Suprapubic skin (tissue), 3 donors: ENCODE measurements around the gene TBATA.

ENCODE experiments used
- POLR2A ChIP-seq, 2 donors: fragments of 450-650 bp; IDR thresholded peaks; one replicate each; pipeline ENCODE4 v1.6.1; 2017; ENCODE audit warnings: antibody characterized with exemption in 2 of 2, mild to moderate bottlenecking in 2 of 2, moderate library complexity in 2 of 2
- TF ChIP-seq, protein P1 (sequence below), 2 donors: fragments of 200-600 bp in 1 of 2; fragments of 450-650 bp in 1 of 2; sonication (generic) in 1 of 2; IDR thresholded peaks; one replicate each; pipeline ENCODE4 v1.5.1; 2016 to 2019; ENCODE audit warnings: antibody characterized with exemption in 2 of 2, mild to moderate bottlenecking in 1 of 2, moderate library complexity in 1 of 2

DNA sequence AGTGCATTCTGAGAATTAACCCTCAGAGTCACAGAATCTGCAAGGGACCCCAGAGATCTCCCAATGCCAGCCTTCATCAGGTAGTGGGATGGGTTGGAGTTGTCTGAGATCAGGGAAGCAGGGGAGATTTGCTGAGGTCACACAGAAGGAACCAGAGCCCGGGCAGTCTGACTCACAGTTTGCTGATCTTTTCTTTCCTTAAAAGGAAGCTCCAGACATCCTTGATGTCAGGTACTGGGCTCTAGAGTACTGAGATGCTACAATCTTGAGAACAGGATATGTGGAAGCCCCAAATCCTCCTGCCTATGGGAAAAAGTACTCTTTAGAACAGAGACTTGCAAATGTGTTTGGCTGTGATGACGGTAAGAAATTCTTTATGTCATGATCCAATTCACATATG, 706 bp downstream of the TBATA start:
- TF ChIP-seq, protein P1, sequence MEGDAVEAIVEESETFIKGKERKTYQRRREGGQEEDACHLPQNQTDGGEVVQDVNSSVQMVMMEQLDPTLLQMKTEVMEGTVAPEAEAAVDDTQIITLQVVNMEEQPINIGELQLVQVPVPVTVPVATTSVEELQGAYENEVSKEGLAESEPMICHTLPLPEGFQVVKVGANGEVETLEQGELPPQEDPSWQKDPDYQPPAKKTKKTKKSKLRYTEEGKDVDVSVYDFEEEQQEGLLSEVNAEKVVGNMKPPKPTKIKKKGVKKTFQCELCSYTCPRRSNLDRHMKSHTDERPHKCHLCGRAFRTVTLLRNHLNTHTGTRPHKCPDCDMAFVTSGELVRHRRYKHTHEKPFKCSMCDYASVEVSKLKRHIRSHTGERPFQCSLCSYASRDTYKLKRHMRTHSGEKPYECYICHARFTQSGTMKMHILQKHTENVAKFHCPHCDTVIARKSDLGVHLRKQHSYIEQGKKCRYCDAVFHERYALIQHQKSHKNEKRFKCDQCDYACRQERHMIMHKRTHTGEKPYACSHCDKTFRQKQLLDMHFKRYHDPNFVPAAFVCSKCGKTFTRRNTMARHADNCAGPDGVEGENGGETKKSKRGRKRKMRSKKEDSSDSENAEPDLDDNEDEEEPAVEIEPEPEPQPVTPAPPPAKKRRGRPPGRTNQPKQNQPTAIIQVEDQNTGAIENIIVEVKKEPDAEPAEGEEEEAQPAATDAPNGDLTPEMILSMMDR (IDR thresholded peaks at IDR 0.05): no peak
- TF ChIP-seq POLR2A (IDR thresholded peaks at IDR 0.05): no peak
